Lower lobe of right lung (tissue), 2 donors: ENCODE data around the gene SLIT3. TPM values are rescaled to one million over a fixed set of nuclear protein-coding genes. Genes with fewer than 3 reads are reported as not detected.

Experiments used
- ATAC-seq, 2 donors: fragments of 200-7000 bp; cut with Tn5 transposase; one replicate each; pipeline ENCODE4 v1.9.1; 2020 to 2022; ENCODE audit warnings: mild to moderate bottlenecking in 2 of 2, moderate library complexity in 2 of 2
- DNase-seq: peaks from one replicate; pipeline ENCODE4 v3.0.0-alpha.2; 2020
- H3K27ac ChIP-seq: fragments of 200-600 bp; one replicate; pipeline ENCODE4 v1.8.0; 2022
- H3K27me3 ChIP-seq: fragments of 200-600 bp; one replicate; pipeline ENCODE4 v1.8.0; 2022; ENCODE audit warnings: low read depth
- H3K36me3 ChIP-seq: fragments of 200-600 bp; one replicate; pipeline ENCODE4 v1.8.0; 2022; ENCODE audit warnings: mild to moderate bottlenecking
- H3K4me1 ChIP-seq: fragments of 200-600 bp; one replicate; pipeline ENCODE4 v1.8.0; 2022
- H3K4me3 ChIP-seq: fragments of 200-600 bp; one replicate; pipeline ENCODE4 v1.8.0; 2022; ENCODE audit warnings: mild to moderate bottlenecking
- H3K9me3 ChIP-seq: fragments of 200-600 bp; one replicate; pipeline ENCODE4 v1.8.0; 2022
- intact Hi-C: fragments of 100-400 bp; cut with DNase I; formaldehyde crosslinking; loops from one replicate; pipeline ENCODE4 v1.11.0; 2022
- total RNA-seq: library from RNA; stranded (reverse); fragmentation: NEBNext Ultra II Directional; extraction: Animal tissue kit (Norgen Biotek cat#: 25700); gene quantifications from one replicate; pipeline ENCODE4 v1.2.1, GENCODE V29; 2021
- TF ChIP-seq, protein P1 (sequence below): fragments of 200-600 bp; IDR thresholded peaks from one replicate; pipeline ENCODE4 v1.8.0; 2022; ENCODE audit warnings: antibody characterized with exemption, mild to moderate bottlenecking
- donor health status: DM: no; HTN: yes; CAD: no; lungs with severe emphysema.

The SLIT3 gene
- total RNA-seq, 1 donor from 2014 or later: 48.6 TPM

DNA sequence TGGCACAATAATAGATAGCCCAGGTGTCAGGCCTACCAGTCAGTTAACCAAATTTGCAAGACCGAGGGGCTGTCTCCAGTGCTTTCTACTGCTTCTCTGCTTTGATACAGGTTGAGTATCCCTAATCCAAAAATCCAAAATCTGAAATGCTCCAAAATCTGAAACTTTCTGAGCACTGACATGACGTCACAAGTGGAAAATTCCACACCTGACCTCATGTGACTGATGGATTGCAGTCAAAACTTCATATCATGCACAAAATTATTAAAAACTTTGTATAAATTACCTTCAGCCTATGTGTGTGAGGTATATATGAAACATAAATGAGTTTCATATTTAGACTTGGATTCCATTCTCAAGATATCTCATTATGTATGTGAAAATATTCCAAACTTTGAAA, 508.3 kb downstream of the SLIT3 start:
- H3K27ac ChIP-seq: no peak overlapping the region
- no peaks in the 10 kb centered on the region for H3K27me3 ChIP-seq
- TF ChIP-seq, protein P1, sequence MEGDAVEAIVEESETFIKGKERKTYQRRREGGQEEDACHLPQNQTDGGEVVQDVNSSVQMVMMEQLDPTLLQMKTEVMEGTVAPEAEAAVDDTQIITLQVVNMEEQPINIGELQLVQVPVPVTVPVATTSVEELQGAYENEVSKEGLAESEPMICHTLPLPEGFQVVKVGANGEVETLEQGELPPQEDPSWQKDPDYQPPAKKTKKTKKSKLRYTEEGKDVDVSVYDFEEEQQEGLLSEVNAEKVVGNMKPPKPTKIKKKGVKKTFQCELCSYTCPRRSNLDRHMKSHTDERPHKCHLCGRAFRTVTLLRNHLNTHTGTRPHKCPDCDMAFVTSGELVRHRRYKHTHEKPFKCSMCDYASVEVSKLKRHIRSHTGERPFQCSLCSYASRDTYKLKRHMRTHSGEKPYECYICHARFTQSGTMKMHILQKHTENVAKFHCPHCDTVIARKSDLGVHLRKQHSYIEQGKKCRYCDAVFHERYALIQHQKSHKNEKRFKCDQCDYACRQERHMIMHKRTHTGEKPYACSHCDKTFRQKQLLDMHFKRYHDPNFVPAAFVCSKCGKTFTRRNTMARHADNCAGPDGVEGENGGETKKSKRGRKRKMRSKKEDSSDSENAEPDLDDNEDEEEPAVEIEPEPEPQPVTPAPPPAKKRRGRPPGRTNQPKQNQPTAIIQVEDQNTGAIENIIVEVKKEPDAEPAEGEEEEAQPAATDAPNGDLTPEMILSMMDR: no peak
- H3K4me3 ChIP-seq: no peak overlapping the region
- intact Hi-C loops: no loop called here
- H3K9me3 ChIP-seq: no peaks in the 10 kb centered on the region
- DNase-seq (no peak), ATAC-seq (no peak)
- H3K36me3 ChIP-seq: no peaks in the 10 kb centered on the region
- peaks cover 4% of the 10 kb centered on the region for H3K4me1 ChIP-seq

DNA sequence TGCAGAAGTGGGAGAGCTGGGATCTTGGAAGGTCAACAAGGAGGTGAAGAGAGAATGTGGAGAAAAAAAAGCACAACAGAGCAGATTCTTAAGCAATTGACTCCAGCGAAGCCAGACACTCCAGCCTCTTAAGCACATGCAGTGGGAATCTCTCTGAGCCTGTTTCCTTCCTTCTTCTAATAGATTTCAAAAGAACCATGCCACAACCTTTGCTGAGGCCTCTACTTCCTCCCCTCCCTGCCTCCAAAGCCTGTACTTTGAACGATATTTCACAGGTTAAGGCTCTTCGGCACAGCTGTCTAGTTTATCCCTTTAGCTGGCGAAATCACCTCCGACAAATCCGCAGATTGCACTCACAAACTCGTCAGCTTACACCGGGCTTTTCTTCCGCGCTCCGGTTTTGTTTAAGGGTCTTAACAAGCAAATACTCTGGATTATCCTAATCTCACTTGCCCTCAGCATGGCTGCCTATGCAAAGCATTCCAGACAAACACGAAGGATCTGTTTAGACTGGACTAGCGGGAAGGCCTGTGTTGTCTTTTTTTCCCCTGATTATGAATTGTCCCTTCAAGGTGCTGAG, 510.2 kb downstream of the SLIT3 start:
- intact Hi-C loops: no loop called here
- DNase-seq (no peak), ATAC-seq (no peak)
- no peak overlapping the region for H3K27ac ChIP-seq
- TF ChIP-seq, protein P1: no peak
- H3K27me3 ChIP-seq: no peaks in the 10 kb centered on the region
- no peaks in the 10 kb centered on the region for H3K9me3 ChIP-seq
- H3K4me3 ChIP-seq: no peak overlapping the region
- H3K4me1 ChIP-seq: peaks cover 4% of the 10 kb centered on the region
- no peaks in the 10 kb centered on the region for H3K36me3 ChIP-seq

DNA sequence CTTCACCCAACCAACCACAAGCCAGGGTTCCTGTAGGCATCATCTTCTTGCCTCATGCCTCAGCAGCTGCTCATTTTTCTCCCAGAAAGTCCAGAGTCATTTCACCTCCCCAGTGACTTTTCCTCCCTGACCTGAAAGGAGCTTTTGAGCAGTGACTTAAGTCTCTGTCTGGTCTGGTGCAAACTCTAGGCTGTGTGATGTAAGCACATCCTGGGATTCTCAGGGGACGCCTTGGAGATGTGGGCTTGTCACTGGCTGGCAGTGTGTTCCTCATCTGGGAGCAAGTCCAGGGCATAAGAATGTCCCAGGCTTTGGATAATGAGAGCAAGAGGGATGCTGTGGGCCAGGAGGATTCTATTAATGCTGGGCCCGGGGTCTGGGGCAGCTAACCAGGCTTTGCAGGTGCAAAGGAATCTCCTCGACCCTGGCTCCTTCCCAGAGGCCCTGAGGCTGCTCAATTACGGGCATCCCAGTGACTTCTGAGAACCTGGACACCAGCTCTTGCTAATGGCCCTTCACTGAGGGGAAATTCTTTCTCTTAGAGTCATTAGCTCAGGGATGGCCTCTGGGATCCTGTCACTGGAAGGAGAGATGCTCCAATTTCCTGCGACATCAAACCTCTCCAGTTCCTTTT, 510.8 kb downstream of the SLIT3 start:
- Histone ChIP-seq H3K27me3 (no peaks in the 10 kb centered on the region), H3K27ac (no peak overlapping the region), H3K4me1 (peaks cover 4% of the 10 kb centered on the region), H3K4me3 (no peak overlapping the region), H3K9me3 (no peaks in the 10 kb centered on the region), H3K36me3 (no peaks in the 10 kb centered on the region)
- ATAC-seq: no peak
- TF ChIP-seq, protein P1: no peak
- no peak for DNase-seq
- intact Hi-C loops: no loop called here

DNA sequence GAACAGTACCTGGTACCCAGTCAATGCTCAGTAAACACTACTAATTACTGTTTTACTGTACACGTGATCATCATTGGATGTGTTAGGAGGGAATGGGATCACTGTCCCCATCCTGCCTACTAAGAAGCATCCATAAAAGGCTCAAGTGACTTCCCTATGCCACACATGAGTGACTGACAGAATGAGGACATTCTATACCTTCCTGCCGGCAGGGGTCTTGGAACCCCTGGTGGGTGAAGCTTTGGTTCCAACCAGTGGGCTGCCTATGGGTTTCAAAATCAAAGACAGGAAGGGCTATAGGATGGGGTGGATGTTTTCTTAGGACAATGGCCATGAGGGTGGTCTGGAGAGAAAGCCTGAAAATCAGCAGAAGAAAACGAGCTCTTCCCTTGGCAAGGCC, 512.2 kb downstream of the SLIT3 start:
- intact Hi-C loops: no loop called here
- Histone ChIP-seq H3K4me1 (no peaks in the 10 kb centered on the region), H3K27me3 (no peaks in the 10 kb centered on the region), H3K9me3 (no peaks in the 10 kb centered on the region), H3K27ac (no peak overlapping the region), H3K4me3 (no peak overlapping the region), H3K36me3 (no peaks in the 10 kb centered on the region)
- TF ChIP-seq, protein P1: no peak
- ATAC-seq: no peak
- no peak for DNase-seq

DNA sequence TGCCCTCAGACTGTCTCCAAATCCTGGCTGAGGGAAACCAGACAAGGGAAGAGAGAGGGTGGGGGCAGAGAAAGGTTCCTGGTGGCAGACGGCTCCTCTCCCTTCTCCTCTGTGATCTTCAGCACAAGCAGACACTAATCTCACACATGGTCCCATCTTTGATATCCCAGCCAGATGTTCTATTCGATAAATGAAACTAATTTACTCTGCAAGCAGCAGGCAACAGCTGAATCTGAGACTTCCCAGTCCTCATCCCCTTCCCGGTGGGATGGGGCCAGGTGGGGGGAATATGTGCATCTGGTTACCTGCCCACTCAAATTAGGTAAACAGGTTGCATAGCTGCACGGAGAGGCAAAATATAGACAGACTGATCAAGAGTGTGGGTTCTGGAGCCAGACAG, 512.8 kb downstream of the SLIT3 start:
- TF ChIP-seq, protein P1: no peak
- no peak for ATAC-seq
- no peak for DNase-seq
- intact Hi-C loops: no loop called here
- Histone ChIP-seq H3K36me3 (no peaks in the 10 kb centered on the region), H3K9me3 (no peaks in the 10 kb centered on the region), H3K4me1 (no peaks in the 10 kb centered on the region), H3K4me3 (no peak overlapping the region), H3K27ac (no peak overlapping the region), H3K27me3 (no peaks in the 10 kb centered on the region)
